HCT116 (cell line): ENCODE measurements around the gene LRRFIP1.

Source experiments
- EZH2phosphoT487 ChIP-seq: fragments of 200-600 bp; IDR thresholded peaks from 2 replicates; pipeline ENCODE4 v1.6.1; 2018; ENCODE audit warnings: antibody characterized with exemption, borderline replicate concordance
- POLR2AphosphoS5 ChIP-seq: IDR thresholded peaks from 2 replicates; pipeline ENCODE4 v1.6.1; 2011; ENCODE audit warnings: mild to moderate bottlenecking, low read depth, low read length, moderate library complexity
- TF ChIP-seq, protein P1 (sequence below), 3 experiments: fragments of 200-600 bp in 1 of 3; sonication (generic) in 1 of 3; IDR thresholded peaks in 2 of 3; conservative IDR thresholded peaks in 1 of 3; 2 replicates each; pipeline ENCODE4 v1.5.1; 2012 to 2017; ENCODE audit warnings: low read depth in 2 of 3, low read length in 2 of 3, antibody characterized with exemption in 1 of 3, borderline replicate concordance in 1 of 3, control low read depth in 1 of 3, mild to moderate bottlenecking in 1 of 3, mixed read lengths in 1 of 3, mixed run types in 1 of 3, moderate library complexity in 1 of 3; ENCODE audit not compliant: insufficient read depth in 1 of 3
- TF ChIP-seq, protein P2 (sequence below): IDR thresholded peaks from 2 replicates; pipeline ENCODE4 v1.6.1; 2012

DNA sequence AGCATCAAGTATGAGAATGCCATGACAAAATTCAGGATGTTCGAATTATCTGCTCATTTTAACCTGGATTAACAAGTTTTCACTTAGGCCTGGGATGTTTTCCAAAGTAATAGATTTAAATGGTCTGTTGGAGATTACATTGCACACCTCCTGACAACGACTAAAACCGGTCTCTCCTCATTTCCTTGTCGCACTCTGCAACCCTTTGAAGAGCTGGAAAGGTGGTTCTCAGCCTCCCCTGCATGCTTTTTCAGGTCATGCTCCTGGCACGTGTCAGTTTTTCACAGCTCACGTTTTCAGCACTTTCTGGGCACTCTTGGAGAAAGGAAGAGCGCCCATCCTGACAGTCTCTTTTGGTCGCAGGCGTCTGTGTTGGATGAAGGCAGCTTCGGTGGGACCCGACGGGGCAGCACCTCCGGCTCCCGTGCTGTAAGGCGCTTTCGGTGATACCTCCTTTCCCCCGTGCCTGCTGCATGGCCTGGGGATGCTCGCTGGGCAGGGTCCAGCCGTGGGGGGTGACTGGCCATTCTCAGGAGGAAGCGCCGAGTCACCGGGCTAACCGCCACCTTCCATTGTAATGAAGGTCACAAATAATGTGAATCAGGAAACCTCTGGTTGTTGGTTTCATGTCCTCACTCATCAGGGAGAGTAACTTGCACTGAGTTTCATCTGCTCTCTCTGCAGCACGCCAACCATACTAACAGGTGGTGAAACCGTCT, 107.7 kb downstream of the LRRFIP1 start:
- TF ChIP-seq, protein P1, sequence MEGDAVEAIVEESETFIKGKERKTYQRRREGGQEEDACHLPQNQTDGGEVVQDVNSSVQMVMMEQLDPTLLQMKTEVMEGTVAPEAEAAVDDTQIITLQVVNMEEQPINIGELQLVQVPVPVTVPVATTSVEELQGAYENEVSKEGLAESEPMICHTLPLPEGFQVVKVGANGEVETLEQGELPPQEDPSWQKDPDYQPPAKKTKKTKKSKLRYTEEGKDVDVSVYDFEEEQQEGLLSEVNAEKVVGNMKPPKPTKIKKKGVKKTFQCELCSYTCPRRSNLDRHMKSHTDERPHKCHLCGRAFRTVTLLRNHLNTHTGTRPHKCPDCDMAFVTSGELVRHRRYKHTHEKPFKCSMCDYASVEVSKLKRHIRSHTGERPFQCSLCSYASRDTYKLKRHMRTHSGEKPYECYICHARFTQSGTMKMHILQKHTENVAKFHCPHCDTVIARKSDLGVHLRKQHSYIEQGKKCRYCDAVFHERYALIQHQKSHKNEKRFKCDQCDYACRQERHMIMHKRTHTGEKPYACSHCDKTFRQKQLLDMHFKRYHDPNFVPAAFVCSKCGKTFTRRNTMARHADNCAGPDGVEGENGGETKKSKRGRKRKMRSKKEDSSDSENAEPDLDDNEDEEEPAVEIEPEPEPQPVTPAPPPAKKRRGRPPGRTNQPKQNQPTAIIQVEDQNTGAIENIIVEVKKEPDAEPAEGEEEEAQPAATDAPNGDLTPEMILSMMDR (IDR thresholded peaks at IDR 0.05 in 2 of 3, conservative IDR thresholded peaks at IDR 0.05 in 1 of 3; ENCODE audit: borderline replicate concordance in 1 of 3, insufficient read depth in 1 of 3, low read depth in 2 of 3, low read length in 2 of 3) = no peak
- TF ChIP-seq, protein P2, sequence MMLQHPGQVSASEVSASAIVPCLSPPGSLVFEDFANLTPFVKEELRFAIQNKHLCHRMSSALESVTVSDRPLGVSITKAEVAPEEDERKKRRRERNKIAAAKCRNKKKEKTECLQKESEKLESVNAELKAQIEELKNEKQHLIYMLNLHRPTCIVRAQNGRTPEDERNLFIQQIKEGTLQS = no peak
- TF ChIP-seq POLR2AphosphoS5 (no peak), EZH2phosphoT487 (no peak)
